K562 treated with DMSO at 1 percent for 4 hours (cell line): ENCODE measurements around the gene EFNB1. TPM values are rescaled to one million over a fixed set of nuclear protein-coding genes. Genes with fewer than 3 reads are reported as not detected.

Experiments used
- total RNA-seq: library from RNA; unstranded; fragments of 300-600 nt; gene quantifications from 2 replicates; pipeline ENCODE4 v1.2.3, GENCODE V29; 2022; ENCODE audit not compliant: insufficient read depth

EFNB1 gene
- 0.60 and 1.8 TPM in 2 replicates for total RNA-seq

GRCh38 chrX:68828740-68829581, at the start of gene EFNB1:
Gene EFNB1, plus strand, starts transcription at chrX:68829021. Its CDS starts 756 bp downstream, at chrX:68829777.

Other genes with a start within 250 kb of the EFNB1 start
- 8.9 and 9.9 TPM in 2 replicates for gene STARD8, start 181.4 kb upstream of the EFNB1 start, total RNA-seq